GM12872 (cell line): ENCODE measurements around the gene TRIM58.

Experiments
- TF ChIP-seq, protein P1 (sequence below): IDR thresholded peaks from 3 replicates; pipeline ENCODE4 v1.5.1; 2011; ENCODE audit warnings: low read depth, mild to moderate bottlenecking, low read length, moderate library complexity; ENCODE audit not compliant: insufficient read depth

Gene TRIM58

DNA sequence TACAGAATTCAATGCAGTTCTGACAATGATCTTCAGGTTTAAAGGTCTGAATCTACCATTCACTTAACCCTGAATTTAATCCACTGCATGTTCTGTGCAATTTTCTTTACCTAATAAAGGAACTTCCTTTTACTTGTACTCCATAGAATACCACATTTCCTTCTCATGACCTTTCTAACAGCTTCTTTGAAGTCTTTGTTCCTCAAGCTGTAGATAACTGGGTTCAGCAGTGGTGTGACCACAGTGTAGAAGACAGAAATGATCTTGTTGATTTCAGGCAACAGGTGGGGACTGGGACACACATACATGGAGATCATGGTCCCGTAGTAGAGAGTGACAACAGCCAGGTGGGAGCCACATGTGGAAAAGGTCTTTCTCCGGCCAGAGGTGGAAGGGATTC is 16.2 kb upstream of the TRIM58 start:
- TF ChIP-seq, protein P1, sequence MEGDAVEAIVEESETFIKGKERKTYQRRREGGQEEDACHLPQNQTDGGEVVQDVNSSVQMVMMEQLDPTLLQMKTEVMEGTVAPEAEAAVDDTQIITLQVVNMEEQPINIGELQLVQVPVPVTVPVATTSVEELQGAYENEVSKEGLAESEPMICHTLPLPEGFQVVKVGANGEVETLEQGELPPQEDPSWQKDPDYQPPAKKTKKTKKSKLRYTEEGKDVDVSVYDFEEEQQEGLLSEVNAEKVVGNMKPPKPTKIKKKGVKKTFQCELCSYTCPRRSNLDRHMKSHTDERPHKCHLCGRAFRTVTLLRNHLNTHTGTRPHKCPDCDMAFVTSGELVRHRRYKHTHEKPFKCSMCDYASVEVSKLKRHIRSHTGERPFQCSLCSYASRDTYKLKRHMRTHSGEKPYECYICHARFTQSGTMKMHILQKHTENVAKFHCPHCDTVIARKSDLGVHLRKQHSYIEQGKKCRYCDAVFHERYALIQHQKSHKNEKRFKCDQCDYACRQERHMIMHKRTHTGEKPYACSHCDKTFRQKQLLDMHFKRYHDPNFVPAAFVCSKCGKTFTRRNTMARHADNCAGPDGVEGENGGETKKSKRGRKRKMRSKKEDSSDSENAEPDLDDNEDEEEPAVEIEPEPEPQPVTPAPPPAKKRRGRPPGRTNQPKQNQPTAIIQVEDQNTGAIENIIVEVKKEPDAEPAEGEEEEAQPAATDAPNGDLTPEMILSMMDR, result no peak

DNA sequence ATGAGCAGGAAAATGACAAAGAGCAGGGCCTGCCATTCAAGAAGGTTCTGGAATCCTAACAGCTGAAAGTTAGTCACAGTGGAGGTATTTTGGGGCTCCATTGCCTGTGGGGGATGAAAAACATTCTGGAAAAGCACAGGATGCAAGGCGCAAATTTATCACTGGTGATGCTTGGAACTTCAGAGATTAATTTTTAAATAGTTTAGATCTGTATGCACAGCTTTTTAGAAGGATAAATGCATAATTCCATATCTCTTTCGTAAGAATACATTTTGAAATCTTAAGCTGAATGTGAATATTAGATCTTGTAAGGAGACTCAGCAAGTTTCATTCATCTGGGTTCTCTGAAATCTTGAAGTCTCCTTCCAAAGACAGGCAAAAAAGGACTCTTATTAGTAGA is 15.2 kb upstream of the TRIM58 start, which contains the start of gene OR11L1:
OR11L1 (minus strand) TSS at position 101 of the 400 bp plus-strand sequence; CDS start at position 101, 0 bp downstream.
- TF ChIP-seq, protein P1, result no peak

DNA sequence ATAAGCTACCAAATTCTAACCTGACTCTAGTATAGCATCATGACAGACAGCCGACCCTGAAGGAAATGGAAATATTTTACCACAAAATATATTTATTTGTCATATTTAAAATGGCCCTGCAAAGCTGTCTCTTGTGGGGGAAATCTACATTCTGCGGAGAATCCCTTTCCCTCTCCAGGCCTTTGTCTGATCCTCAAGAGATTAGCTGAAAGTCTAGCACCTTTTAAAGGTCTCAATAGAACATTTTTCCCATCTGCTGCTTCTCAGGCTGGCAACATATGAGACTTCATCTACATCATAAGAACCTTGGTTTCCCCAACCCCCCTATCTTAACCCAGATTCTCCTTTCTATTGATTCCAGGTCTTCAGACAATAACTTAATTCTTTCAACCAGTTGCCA is 13.6 kb upstream of the TRIM58 start:
- TF ChIP-seq, protein P1, result no peak

DNA sequence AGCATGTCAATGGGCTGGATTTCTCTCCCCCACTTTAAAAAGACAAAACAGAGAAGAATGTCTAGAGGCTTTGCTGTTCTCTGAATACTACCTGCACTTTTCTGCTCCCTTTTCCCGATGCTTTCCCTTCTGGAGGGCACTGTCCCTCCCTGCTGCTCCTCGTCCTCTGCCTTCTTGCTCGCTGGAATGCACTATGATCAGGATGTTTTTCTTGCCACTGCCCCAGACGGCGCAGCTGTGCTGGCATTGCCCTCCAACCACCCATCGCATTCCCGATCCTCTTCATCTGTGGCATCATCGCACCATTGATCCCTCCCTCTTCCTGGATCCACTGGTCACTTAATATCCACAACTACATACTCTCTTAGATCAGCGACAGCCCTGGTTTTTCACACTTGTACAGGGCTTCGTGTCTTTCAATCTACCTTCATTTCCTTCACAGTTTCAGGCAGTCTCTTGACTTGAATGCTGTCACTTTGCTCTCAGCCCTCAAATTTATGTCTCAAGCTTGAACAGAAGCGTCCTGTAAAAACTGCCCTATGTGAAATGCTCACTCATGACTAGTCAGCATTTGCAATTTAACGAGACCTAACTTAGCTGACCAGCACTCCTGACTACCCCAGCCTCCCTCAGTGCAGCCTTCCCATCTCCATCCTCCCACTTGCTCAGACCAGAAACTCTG is 11.8 kb upstream of the TRIM58 start:
- TF ChIP-seq, protein P1, result no peak

DNA sequence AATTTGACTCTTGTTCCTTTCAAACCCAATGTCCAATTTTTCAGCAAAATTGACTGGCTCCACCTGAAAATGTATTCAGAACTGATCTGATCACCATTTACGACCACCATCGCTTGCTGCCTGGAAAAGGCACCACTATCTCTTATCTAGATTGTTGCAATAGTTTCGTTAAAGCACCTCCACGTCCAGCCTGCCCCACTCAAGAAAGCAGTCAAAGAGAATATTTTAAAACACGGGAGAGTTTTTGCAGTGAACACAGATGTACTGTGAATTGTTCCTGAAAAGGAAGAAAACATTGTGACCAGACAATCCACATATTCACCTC is 11.3 kb upstream of the TRIM58 start:
- TF ChIP-seq, protein P1, result no peak

DNA sequence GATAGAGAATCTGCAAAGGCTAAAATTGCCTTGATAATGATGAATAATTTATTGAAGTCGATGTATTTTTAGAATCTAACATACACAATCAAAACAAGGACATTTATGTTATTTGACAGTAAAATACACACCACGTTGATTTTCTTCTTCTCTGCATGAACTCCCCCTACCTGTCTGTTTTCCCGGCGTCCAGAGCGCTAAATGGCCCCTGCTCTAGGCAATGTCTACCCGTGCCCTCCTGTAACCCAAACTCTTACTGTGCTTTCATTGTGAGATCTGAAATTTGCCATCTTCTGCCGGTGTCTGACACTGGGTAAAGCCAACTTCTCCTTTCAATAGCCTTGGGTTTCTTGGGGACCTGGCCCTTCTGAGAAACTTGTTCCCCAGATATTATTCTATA is 8.6 kb upstream of the TRIM58 start:
- TF ChIP-seq, protein P1, result no peak

DNA sequence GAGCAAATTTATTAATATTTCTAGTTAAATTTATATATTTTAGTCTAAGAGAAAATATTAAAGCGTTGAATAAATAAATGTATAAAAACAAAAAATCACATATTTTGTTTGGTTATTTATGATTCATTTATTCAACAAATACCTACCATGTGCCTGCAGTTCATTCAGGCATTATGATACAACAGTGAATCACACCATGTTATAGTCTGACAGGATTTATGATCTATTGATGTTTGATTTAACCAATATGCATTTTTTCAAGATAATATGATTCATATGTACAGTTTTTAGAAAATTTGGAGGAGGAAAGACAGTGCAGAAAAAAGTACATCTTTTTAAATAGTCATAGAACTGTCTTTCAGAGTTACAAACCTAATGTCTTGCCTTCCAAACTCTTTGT is 7.4 kb upstream of the TRIM58 start:
- TF ChIP-seq, protein P1, result no peak
